Panc1 (cell line): Measurements from ENCODE around the gene ADO. TPM values are rescaled to one million over a fixed set of nuclear protein-coding genes. Genes with fewer than 3 reads are reported as not detected.

Experiments used
- ATAC-seq: fragments of 200-7000 bp; cut with Tn5 transposase; 2 replicates; pipeline ENCODE4 v1.9.1; 2020; ENCODE audit warnings: mild to moderate bottlenecking, moderate library complexity
- BruUV-seq: library from RNA; stranded (reverse); fragments of 400-500 nt; replicated peaks from 2 replicates; lab custom pipeline; 2021; lab: Mats Ljungman, UMichigan
- CTCF ChIA-PET: fragments of 300-600 bp; sonication (Branson Sonifier 250); formaldehyde crosslinking; loops from one replicate; lab custom pipeline; 2022; ENCODE audit warnings: antibody characterized with exemption; lab: Charles Lee
- POLR2A ChIA-PET: fragments of 300-600 bp; sonication (Branson Sonifier 250); formaldehyde crosslinking; loops from one replicate; lab custom pipeline; 2022; ENCODE audit warnings: antibody characterized with exemption; lab: Charles Lee
- DNase-seq: peaks from one replicate; pipeline ENCODE4 v3.0.0-alpha.2; 2010; ENCODE audit warnings: low read depth, low spot score
- H3K27ac ChIP-seq: 2 replicates; pipeline ENCODE4 v1.5.1; 2011; ENCODE audit warnings: mild to moderate bottlenecking, low read length, inconsistent platforms
- H3K27me3 ChIP-seq: fragments of 200-500 bp; sonication (Bioruptor generic); 2 replicates; pipeline ENCODE4 v1.6.0; 2014; ENCODE audit warnings: low read length, inconsistent platforms; ENCODE audit not compliant: control insufficient read depth, insufficient read depth
- H3K36me3 ChIP-seq: fragments of 200-500 bp; sonication (Bioruptor generic); 2 replicates; pipeline ENCODE4 v1.5.1; 2014; ENCODE audit warnings: inconsistent platforms, mild to moderate bottlenecking, low read length, moderate library complexity; ENCODE audit not compliant: control insufficient read depth, insufficient read depth
- H3K4me1 ChIP-seq: 2 replicates; pipeline ENCODE4 v1.5.1; 2011; ENCODE audit warnings: inconsistent platforms, mild to moderate bottlenecking, low read length, moderate library complexity; ENCODE audit not compliant: control insufficient read depth, insufficient read depth
- H3K4me3 ChIP-seq, 2 experiments: 2 replicates each; pipeline ENCODE4 v1.5.1; 2011 to 2012; ENCODE audit warnings: low read depth in 2 of 2, low read length in 2 of 2, mild to moderate bottlenecking in 2 of 2, inconsistent platforms in 1 of 2, moderate library complexity in 1 of 2
- H3K9me3 ChIP-seq: fragments of 200-500 bp; sonication (Bioruptor generic); 2 replicates; pipeline ENCODE4 v1.5.1; 2014; ENCODE audit warnings: low read depth, mild to moderate bottlenecking, inconsistent platforms, low read length, moderate library complexity; ENCODE audit not compliant: control insufficient read depth, insufficient read depth
- CTCF ChIP-seq: fragments of 450-650 bp; IDR thresholded peaks from 2 replicates; pipeline ENCODE4 v1.5.1; 2017; ENCODE audit warnings: mild to moderate bottlenecking
- POLR2AphosphoS5 ChIP-seq: IDR thresholded peaks from 2 replicates; pipeline ENCODE4 v1.6.1; 2012; ENCODE audit warnings: mild to moderate bottlenecking, low read depth, low read length, moderate library complexity
- REST ChIP-seq, 2 experiments: IDR thresholded peaks; 2 replicates each; pipeline ENCODE4 v1.6.1; 2011 to 2012; ENCODE audit warnings: low read depth in 2 of 2, control low read depth in 1 of 2, low read length in 1 of 2, mild to moderate bottlenecking in 1 of 2, moderate library complexity in 1 of 2; ENCODE audit not compliant: insufficient read depth in 1 of 2
- SIN3A ChIP-seq: IDR thresholded peaks from 2 replicates; pipeline ENCODE4 v1.6.1; 2012; ENCODE audit warnings: low read depth, mild to moderate bottlenecking, low read length, moderate library complexity, borderline replicate concordance; ENCODE audit not compliant: insufficient read depth
- TCF7L2 ChIP-seq: IDR thresholded peaks from 2 replicates; pipeline ENCODE4 v1.6.1; 2011; ENCODE audit warnings: mild to moderate bottlenecking, low read depth, low read length, inconsistent platforms
- in situ Hi-C: cut with HindIII; loops from 2 replicates; pipeline ENCODE4 v1.10.0; 2016; ENCODE audit warnings: low sequenced_read_pairs, low pct_unique_long_range_greater_than_20kb
- intact Hi-C: fragments of 100-400 bp; cut with micrococcal nuclease; formaldehyde crosslinking; loops from one replicate; pipeline ENCODE4 v1.10.0; 2022; ENCODE audit not compliant: unreplicated experiment
- total RNA-seq: library from RNA; stranded (reverse); gene quantifications from one replicate; pipeline ENCODE4 v1.2.1, GENCODE V29; 2021; ENCODE audit not compliant: unreplicated experiment

The ADO gene
- total RNA-seq, 1 experiment from 2014 or later = 24.9 TPM

GRCh38 chr10:62763155-62763554 is 41.4 kb upstream of the ADO start:
- Histone ChIP-seq H3K36me3 (no peaks in the 10 kb centered on the region), H3K4me3 (no peak overlapping the region), H3K27me3 (no peaks in the 10 kb centered on the region), H3K4me1 (no peaks in the 10 kb centered on the region), H3K9me3 (no peaks in the 10 kb centered on the region), H3K27ac (no peak overlapping the region)
- ChIA-PET POLR2A (no interaction called here), CTCF (interaction anchor here (0.6 kb wide), 1 partner anchor 928 kb away, joined by 3 read pairs; no protein-coding TSS in a partner anchor)
- no TSS peak for BruUV-seq
- no peak for DNase-seq
- in situ Hi-C loops = no loop called here
- ATAC-seq = no peak
- intact Hi-C loops = no loop called here
- no peak for TF ChIP-seq REST (IDR thresholded peaks at IDR 0.05; ENCODE audit: insufficient read depth in 1 of 2, low read depth in 2 of 2, low read length in 1 of 2)
- TF ChIP-seq CTCF = no peak
- TF ChIP-seq POLR2AphosphoS5 = no peak
- no peak for TF ChIP-seq TCF7L2
- TF ChIP-seq SIN3A = no peak

GRCh38 chr10:62764011-62764410 is 40.5 kb upstream of the ADO start:
- in situ Hi-C loops = no loop called here
- Histone ChIP-seq H3K36me3 (no peaks in the 10 kb centered on the region), H3K27ac (no peak overlapping the region), H3K4me1 (no peaks in the 10 kb centered on the region), H3K4me3 (no peak overlapping the region), H3K9me3 (no peaks in the 10 kb centered on the region), H3K27me3 (no peaks in the 10 kb centered on the region)
- DNase-seq (no peak), ATAC-seq (no peak)
- ChIA-PET POLR2A (no interaction called here), CTCF (no interaction called here)
- TF ChIP-seq TCF7L2 (no peak), POLR2AphosphoS5 (no peak), CTCF (no peak)
- no TSS peak for BruUV-seq
- intact Hi-C loops = no loop called here
